HG02885 (cell line): ENCODE measurements around the gene SEC11C.

Source experiments
- ATAC-seq: cut with Tn5 transposase; IDR thresholded peaks from one replicate; pipeline ENCODE4 v1.9.1; 2021; ENCODE audit warnings: mild to moderate bottlenecking; ENCODE audit not compliant: unreplicated experiment, poor library complexity

SEC11C gene

DNA sequence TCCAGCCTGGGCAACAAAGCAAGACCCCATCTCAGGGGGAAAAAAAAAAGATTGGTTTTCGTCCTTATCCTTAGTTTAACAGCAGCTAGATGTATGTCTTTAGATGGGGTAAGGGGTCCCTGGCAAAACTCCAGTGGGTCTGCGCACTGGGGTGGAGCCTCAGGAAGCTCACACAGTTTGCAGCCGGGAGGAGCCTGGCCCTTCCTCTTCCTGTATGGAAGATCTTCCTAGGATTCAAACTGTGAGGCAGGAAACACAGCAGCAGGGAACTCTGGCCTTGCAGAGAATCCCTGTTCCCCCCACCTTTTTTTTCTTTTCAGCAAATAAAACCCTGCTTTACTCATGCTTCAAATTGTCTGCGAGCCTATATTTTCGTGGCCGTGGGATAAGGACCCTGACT lies 67.8 kb downstream of the SEC11C start:
- no peak for ATAC-seq
